Esophagus muscularis mucosa (tissue), 4 donors: Measurements from ENCODE around the gene ZC2HC1C.

ENCODE experiments used
- EP300 ChIP-seq: sonication (generic); formaldehyde crosslinking; IDR thresholded peaks from one replicate; pipeline ENCODE4 v1.6.1; 2017; ENCODE audit warnings: antibody characterized with exemption
- POLR2A ChIP-seq: fragments of 450-650 bp; IDR thresholded peaks from one replicate; pipeline ENCODE4 v1.6.1; 2017; ENCODE audit warnings: antibody characterized with exemption, moderate library complexity, mild to moderate bottlenecking, low read depth
- POLR2AphosphoS5 ChIP-seq, 2 donors: sonication (generic); formaldehyde crosslinking; IDR thresholded peaks; one replicate each; pipeline ENCODE4 v1.6.1; 2017; ENCODE audit warnings: antibody characterized with exemption in 2 of 2
- TF ChIP-seq, protein P1 (sequence below), 3 experiments: fragments of 200-600 bp in 2 of 3; fragments of 450-650 bp in 1 of 3; sonication (generic) in 2 of 3; IDR thresholded peaks; one replicate each; pipeline ENCODE4 v1.5.1; 2017 to 2019; ENCODE audit warnings: antibody characterized with exemption in 3 of 3, mild to moderate bottlenecking in 2 of 3, moderate library complexity in 1 of 3

DNA sequence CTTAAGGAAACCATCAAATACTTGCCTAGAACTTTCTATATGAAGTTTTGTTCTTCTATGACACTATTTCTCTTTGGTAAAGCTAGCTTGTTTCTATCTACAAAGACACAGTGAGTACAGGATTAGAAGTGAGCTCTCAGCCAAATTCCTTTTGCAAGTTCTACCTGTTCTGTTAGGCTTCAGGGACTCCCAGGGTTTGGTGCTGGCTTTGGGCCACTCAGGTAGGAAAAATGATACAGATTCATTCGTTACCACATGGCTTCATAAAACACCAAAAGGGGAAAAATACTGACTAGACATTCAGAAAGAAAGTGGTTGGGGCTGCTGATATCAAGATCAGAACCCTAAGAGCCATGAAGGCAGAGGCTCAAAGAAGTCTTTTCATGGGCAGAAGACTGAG is 13.8 kb downstream of the ZC2HC1C start:
- TF ChIP-seq, protein P1, sequence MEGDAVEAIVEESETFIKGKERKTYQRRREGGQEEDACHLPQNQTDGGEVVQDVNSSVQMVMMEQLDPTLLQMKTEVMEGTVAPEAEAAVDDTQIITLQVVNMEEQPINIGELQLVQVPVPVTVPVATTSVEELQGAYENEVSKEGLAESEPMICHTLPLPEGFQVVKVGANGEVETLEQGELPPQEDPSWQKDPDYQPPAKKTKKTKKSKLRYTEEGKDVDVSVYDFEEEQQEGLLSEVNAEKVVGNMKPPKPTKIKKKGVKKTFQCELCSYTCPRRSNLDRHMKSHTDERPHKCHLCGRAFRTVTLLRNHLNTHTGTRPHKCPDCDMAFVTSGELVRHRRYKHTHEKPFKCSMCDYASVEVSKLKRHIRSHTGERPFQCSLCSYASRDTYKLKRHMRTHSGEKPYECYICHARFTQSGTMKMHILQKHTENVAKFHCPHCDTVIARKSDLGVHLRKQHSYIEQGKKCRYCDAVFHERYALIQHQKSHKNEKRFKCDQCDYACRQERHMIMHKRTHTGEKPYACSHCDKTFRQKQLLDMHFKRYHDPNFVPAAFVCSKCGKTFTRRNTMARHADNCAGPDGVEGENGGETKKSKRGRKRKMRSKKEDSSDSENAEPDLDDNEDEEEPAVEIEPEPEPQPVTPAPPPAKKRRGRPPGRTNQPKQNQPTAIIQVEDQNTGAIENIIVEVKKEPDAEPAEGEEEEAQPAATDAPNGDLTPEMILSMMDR (IDR thresholded peaks at IDR 0.05) = no peak
- TF ChIP-seq POLR2A = no peak
- no peak for TF ChIP-seq POLR2AphosphoS5 (IDR thresholded peaks at IDR 0.05)
- no peak for TF ChIP-seq EP300
